HG03342 (cell line): ENCODE data around the gene GALNT7.

Experiments
- ATAC-seq: cut with Tn5 transposase; IDR thresholded peaks from one replicate; pipeline ENCODE4 v1.9.1; 2021; ENCODE audit warnings: mild to moderate bottlenecking, moderate library complexity; ENCODE audit not compliant: unreplicated experiment

Gene GALNT7

GRCh38 chr4:173288698-173289352, 120.2 kb downstream of the GALNT7 start:
- ATAC-seq: peak; percentile 76

DNA sequence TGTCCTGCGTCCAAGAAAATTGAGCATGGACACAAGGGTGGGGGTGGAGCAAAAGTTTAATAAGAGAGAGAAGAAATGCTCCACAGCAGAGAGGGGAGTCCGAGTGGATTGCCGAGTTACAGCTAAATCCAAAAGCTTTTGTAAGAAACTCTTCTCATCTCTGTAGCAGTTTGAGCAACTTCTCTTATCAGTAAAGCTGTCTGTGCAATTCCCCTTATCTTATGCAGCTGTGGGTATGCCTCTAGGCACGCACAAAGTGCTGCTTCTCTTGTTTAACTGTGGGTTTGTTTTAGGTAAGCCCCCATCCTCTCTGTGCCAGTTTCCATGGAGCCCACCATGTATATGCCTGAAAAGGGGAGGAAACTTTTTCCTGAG, 120.7 kb downstream of the GALNT7 start:
- peak; percentile 13 for ATAC-seq

DNA sequence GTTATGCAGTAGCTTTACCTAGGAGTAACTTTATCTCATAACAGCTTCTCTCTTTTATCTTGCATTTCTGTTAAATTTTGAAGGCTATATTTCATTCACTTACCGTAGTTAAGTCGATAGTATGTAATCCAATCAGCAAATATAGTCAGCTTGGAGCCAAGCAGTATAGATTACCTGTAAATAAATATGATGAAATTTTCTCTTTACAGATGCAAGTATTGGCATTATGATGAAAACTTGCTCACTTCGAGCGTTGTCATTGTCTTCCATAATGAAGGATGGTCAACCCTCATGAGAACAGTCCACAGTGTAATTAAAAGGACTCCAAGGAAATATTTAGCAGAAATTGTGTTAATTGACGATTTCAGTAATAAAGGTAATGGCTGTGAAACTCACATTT, 123.3 kb downstream of the GALNT7 start:
- no peak for ATAC-seq

DNA sequence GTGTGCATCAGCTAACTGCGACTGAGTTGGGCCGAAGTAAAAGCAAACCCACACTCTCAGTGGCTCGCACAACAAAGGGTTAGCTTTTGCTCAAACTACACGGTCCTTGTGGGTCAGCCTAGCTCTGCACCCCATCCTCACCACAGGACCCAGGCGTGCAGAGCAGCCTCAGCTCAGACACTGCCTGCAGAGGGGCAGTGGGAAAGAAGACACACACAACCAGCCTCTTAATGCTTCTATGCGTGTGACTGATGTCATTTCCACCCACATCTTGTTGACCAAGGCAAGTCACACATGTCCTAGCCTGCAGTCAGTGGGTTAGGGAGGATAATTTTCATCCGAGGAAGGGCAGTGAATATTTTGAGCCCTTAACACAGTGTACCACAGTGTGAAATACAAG, 125.1 kb downstream of the GALNT7 start:
- ATAC-seq: no peak

DNA sequence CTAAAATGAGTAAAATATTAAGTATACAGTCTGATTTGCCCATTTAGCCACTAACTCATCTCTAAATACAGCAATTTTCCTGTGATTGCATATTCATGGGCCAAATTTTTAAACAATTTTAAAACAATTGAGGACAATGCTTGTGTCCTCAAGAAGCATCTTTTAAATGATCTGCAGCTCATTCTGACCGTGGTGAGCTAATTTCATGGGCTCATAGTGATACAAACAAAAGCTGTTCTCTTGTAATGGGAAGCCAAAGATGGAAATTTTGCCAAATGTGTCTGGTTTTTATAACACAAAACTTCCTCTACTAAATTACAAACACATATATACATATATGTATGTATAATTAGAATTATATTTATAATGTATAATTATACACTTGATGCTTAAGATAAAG, 125.8 kb downstream of the GALNT7 start:
- ATAC-seq: no peak

- ATAC-seq: peak; percentile 60
These were observed 133.0 kb downstream of the GALNT7 start for GRCh38 chr4:173301518-173302201.

DNA sequence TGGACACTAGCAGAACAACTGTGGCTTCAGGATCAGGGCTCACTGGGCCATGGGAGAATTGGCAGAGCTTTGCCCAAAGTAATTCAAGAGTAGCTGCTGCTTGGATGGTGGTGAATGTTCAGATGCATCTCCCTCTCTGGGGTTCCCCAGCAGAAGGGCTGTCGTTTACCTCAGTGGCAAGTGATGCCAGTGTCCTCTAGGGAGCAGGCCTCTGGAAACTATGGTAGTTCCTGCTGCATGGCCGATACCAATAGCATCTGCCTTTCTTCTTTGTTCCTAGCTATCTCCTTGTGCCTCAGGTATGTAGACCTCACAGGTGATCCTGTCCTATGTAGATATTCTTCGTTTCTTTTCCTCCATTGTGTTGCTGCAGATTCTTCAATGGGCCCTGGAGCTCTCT, 139.2 kb downstream of the GALNT7 start:
- ATAC-seq: no peak

- no peak for ATAC-seq
These were observed 142.8 kb downstream of the GALNT7 start for GRCh38 chr4:173311368-173311767.

DNA sequence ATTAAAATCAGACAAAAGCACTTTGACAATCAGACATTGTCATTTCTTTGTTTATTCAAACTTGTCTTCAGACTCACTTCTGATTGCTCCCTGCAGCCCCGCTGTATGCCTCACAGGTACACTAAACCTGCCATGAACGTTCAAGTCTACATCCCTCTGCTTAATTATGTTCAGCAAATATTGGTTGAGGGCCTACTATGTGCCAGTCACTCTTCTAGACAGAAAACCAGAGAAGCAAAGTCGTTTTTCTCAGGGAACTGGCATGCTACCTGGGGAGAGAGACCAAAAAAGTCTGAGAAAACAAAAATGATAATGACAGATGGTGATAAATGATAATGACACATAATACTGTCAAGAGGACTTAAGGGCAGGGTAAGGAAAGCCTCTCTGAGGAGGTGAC, 146.1 kb downstream of the GALNT7 start:
- no peak for ATAC-seq

- no peak for ATAC-seq
These were observed 147.4 kb downstream of the GALNT7 start for GRCh38 chr4:173316060-173316459.

- peak; percentile 76 for ATAC-seq
These were observed 148.4 kb downstream of the GALNT7 start for GRCh38 chr4:173317004-173317403.

- no peak for ATAC-seq
These were observed 149.6 kb downstream of the GALNT7 start for GRCh38 chr4:173318240-173318639.

GRCh38 chr4:173318648-173319211, 150.1 kb downstream of the GALNT7 start:
- peak; percentile 34 for ATAC-seq

GRCh38 chr4:173319696-173320095, 151.1 kb downstream of the GALNT7 start:
- ATAC-seq: no peak

DNA sequence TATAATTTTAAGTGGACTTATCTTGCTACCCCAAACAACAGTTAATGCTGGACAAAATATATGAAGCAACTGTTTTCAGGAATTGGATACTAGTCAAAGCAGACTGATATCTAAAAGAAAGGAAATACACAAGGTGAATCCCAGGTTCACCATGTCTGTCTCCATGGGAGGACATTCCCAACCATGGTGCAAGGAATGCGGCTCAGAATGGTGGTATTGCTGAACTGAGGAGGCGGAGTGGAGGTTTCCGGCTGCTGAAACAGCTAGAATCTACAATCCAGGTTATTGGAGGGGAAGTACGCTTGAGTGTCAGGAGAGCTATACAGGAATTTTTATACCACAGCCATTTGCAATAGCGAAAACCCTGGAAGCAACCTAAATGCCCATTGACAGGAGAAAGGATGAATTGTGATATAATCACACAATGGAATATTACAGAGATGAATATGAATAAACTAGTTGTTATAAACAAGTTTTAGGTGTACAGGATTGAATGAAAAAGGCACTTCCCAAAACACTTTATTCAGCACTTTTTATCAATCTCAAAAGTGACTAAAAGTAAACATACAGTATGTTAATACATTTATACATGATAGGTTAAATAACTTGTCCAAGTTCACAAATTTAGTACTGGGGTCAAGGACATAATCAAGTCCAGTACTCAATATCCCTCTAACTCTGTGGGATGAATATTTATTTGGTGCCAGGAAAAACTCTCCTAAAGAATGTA, 156.6 kb downstream of the GALNT7 start:
- no peak for ATAC-seq

DNA sequence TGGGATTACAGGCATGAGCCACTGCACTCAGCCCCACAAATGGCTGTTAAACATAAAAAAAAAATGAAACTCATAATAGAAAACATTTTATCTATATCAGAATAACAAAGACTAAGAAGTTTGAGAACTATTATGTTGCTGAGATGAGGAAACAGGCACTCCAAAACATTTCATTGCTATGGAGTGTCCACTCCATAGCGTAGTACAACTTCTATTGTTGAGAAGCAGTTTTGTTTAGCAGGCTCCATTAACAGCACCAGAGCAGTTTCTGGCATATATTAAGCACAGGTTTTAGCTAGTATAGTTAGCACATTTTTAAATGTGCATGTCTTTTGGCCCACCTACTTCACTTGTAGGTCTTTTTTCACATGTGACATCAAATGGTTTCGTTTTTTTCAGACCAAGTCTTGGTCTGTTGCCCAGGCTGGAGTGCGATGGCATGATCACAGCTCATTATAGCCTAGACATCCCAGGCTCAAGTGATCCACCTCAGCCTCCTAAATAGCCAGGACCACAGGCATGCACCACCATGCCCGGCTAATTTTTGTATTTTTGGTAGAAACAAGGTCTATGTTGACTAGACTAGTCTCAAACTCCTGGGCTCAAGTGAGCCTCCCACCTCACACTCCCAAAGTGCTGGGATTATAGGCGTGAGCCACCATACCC, 159.8 kb downstream of the GALNT7 start:
- ATAC-seq: no peak

- ATAC-seq: no peak
These were observed 162.0 kb downstream of the GALNT7 start for GRCh38 chr4:173330590-173330989.

- no peak for ATAC-seq
These were observed 163.4 kb downstream of the GALNT7 start for GRCh38 chr4:173332021-173332487.

GRCh38 chr4:173332963-173333657, 164.5 kb downstream of the GALNT7 start:
- ATAC-seq: no peak

- peak; percentile 0 for ATAC-seq
These were observed 165.1 kb downstream of the GALNT7 start for GRCh38 chr4:173333658-173334084.
